Sigmoid colon (tissue), 7 donors: ENCODE data around the gene TROAP. TPM values are rescaled to one million over a fixed set of nuclear protein-coding genes. Genes with fewer than 3 reads are reported as not detected.
A peak's percentile ranks its signal among the peaks of the same experiment; 100 is the strongest.

ENCODE experiments used
- DNase-seq: peaks from one replicate; pipeline ENCODE4 v3.0.0-alpha.2; 2019
- H3K27ac ChIP-seq, 4 donors: fragments of 200-600 bp; sonication (generic); one replicate each; pipeline ENCODE4 v1.5.1; 2016 to 2019; ENCODE audit warnings: mild to moderate bottlenecking in 1 of 4
- H3K27me3 ChIP-seq, 3 donors: fragments of 200-600 bp; sonication (generic); one replicate each; pipeline ENCODE4 v1.5.1; 2019; ENCODE audit warnings: mild to moderate bottlenecking in 1 of 3
- H3K36me3 ChIP-seq, 4 donors: fragments of 200-600 bp; sonication (generic); one replicate each; pipeline ENCODE4 v1.5.1; 2016 to 2019
- H3K4me1 ChIP-seq, 4 donors: fragments of 200-600 bp; sonication (generic); one replicate each; pipeline ENCODE4 v1.5.1; 2017 to 2019
- H3K4me3 ChIP-seq, 4 donors: fragments of 200-600 bp; sonication (generic); one replicate each; pipeline ENCODE4 v1.5.1; 2017 to 2019; ENCODE audit warnings: mild to moderate bottlenecking in 2 of 4, moderate library complexity in 1 of 4
- H3K9me3 ChIP-seq, 4 donors: fragments of 200-600 bp in 3 of 4; sonication (generic) in 3 of 4; one replicate each; pipeline versions ENCODE4 v1.5.1 to v1.6.1; 2013 to 2019
- EP300 ChIP-seq, 4 donors: sonication (generic); formaldehyde crosslinking; IDR thresholded peaks; one replicate each; pipeline ENCODE4 v1.6.1; 2017; ENCODE audit warnings: antibody characterized with exemption in 4 of 4
- POLR2A ChIP-seq, 2 donors: fragments of 450-650 bp; IDR thresholded peaks; one replicate each; pipeline ENCODE4 v1.6.1; 2016; ENCODE audit warnings: antibody characterized with exemption in 2 of 2, mild to moderate bottlenecking in 2 of 2, moderate library complexity in 2 of 2
- POLR2AphosphoS5 ChIP-seq, 4 donors: sonication (generic); formaldehyde crosslinking; IDR thresholded peaks; one replicate each; pipeline ENCODE4 v1.6.1; 2017; ENCODE audit warnings: antibody characterized with exemption in 4 of 4
- WGBS, 2 donors: extraction: QIAGEN DNeasy Blood & Tissue Kit; methylation state at CpG; one replicate each; pipeline ENCODE4 v1.1.7; 2013; 5-methylcytosine and 5-hydroxymethylcytosine counted together
- intact Hi-C: fragments of 100-400 bp; cut with DNase I; formaldehyde crosslinking; loops from one replicate; pipeline ENCODE4 v1.15.1; 2023
- polyA plus RNA-seq, 3 donors: library from polyadenylated mRNA; stranded (reverse); fragments of 200-250 nt; gene quantifications; one replicate each; pipeline ENCODE4 v1.2.3, GENCODE V29; 2013
- total RNA-seq, 4 donors: library from RNA; depleted of rRNA; stranded (reverse); fragments of >200 nt; gene quantifications; one replicate each; pipeline ENCODE4 v1.1.0, GENCODE V29; 2016
- TF ChIP-seq, protein P1 (sequence below), 4 experiments: fragments of 450-650 bp in 3 of 4; fragments of 200-600 bp in 1 of 4; IDR thresholded peaks; one replicate each; pipeline ENCODE4 v1.5.1; 2016 to 2019; ENCODE audit warnings: antibody characterized with exemption in 4 of 4, mild to moderate bottlenecking in 3 of 4, moderate library complexity in 2 of 4
- donor health status: healthy with polysubstance abuse.
- donor health status: Bipolar disorder and iron deficiency.
- donor health status: healthy.

Gene TROAP
- total and polyA plus RNA-seq, 7 donors, result 0.36 to 25.7 (median 4.9) TPM; not detected in 3

DNA sequence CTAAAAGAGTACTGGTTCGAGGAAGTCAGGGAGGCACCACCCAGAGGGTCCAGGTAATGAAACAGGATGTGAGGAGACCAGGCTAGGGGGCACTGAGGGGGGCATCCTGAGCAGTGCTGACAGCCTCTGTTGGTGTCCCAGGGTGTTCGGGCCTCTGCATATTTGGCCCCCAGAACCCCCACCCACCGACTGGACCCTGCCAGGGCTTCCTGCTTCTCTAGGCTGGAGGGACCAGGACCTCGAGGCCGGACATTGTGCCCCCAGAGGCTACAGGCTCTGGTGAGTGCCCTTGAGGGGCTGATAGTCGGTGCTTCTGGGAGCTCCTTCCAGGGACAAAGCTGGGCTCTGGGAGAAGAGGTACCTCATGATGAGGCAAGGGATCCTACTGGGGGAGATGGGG lies 2.6 kb downstream of the TROAP start:
- no peaks in the 10 kb centered on the region for H3K9me3 ChIP-seq
- TF ChIP-seq POLR2A (IDR thresholded peaks at IDR 0.05), result no peak
- TF ChIP-seq POLR2AphosphoS5 (IDR thresholded peaks at IDR 0.05), result no peak
- TF ChIP-seq, protein P1, sequence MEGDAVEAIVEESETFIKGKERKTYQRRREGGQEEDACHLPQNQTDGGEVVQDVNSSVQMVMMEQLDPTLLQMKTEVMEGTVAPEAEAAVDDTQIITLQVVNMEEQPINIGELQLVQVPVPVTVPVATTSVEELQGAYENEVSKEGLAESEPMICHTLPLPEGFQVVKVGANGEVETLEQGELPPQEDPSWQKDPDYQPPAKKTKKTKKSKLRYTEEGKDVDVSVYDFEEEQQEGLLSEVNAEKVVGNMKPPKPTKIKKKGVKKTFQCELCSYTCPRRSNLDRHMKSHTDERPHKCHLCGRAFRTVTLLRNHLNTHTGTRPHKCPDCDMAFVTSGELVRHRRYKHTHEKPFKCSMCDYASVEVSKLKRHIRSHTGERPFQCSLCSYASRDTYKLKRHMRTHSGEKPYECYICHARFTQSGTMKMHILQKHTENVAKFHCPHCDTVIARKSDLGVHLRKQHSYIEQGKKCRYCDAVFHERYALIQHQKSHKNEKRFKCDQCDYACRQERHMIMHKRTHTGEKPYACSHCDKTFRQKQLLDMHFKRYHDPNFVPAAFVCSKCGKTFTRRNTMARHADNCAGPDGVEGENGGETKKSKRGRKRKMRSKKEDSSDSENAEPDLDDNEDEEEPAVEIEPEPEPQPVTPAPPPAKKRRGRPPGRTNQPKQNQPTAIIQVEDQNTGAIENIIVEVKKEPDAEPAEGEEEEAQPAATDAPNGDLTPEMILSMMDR (IDR thresholded peaks at IDR 0.05), result no peak
- TF ChIP-seq EP300 (IDR thresholded peaks at IDR 0.05), result no peak
- intact Hi-C loops, result no loop called here

DNA sequence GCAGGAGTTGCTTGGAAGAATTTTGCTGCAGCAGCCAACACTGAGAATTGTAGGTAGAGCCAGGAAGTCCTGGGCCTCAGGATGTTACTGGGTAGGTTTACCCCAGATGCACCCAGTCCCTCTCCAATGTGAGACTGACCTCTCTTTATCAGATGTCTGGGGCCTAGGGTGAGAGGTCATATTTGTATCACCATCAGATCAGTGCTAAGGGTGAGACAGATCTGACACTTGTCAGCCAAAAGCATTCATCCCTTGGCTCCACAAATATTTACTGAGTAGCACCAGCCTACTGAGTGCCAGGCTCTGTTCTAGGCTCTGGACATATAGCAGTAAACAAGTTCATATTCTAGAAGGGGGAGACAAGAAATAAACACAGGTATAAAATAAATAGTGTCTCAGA lies 4.3 kb downstream of the TROAP start:
- no peak for TF ChIP-seq POLR2A (IDR thresholded peaks at IDR 0.05)
- TF ChIP-seq, protein P1 (IDR thresholded peaks at IDR 0.05), result no peak
- no peak for TF ChIP-seq EP300 (IDR thresholded peaks at IDR 0.05)
- TF ChIP-seq POLR2AphosphoS5 (IDR thresholded peaks at IDR 0.05), result no peak
- Histone ChIP-seq H3K27ac (no peak overlapping the region), H3K4me1 (peaks cover 0 to 19% (median 16%) of the 10 kb centered on the region in 4 donors), H3K27me3 (peaks cover 0 to 22% (median 0%) of the 10 kb centered on the region in 3 donors), H3K4me3 (no peak overlapping the region), H3K36me3 (no peaks in the 10 kb centered on the region), H3K9me3 (no peaks in the 10 kb centered on the region)
- intact Hi-C loops, result no loop called here
- DNase-seq, result peak; percentile 28

More for the DNA sequence above, 2.6 kb downstream of the TROAP start:
- Histone ChIP-seq H3K27me3 (peaks cover 0 to 5% (median 0%) of the 10 kb centered on the region in 3 donors), H3K4me3 (no peak overlapping the region), H3K36me3 (no peaks in the 10 kb centered on the region), H3K27ac (no peak overlapping the region), H3K4me1 (peaks cover 0 to 17% (median 9%) of the 10 kb centered on the region in 4 donors)
- peak; percentile 46 for DNase-seq
- WGBS, 2 donors, result 94% methylated on average over 6 of the region's 6 CpGs

DNA sequence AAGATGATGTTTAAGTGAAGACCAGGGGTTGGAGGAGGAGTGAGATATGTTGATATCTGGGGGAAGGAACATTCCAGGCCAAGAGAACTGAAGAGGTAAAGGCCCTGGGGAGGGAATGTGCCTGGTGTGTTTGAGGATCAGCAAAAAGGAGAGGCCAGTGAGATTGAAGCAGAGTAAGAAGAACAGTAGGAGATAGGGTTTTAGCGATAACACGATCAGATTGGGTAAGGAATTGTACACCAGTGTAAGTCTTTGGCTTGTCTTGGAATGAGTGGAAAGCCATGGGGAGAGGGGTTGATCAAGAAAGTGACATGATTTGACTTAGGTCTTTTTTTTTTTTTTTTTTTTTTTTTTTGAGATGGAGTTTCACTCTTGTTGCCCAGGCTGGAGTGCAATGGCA lies 4.8 kb downstream of the TROAP start:
- H3K4me1 ChIP-seq, result peaks cover 0 to 20% (median 15%) of the 10 kb centered on the region in 4 donors
- TF ChIP-seq, protein P1 (IDR thresholded peaks at IDR 0.05), result no peak
- no peak for TF ChIP-seq POLR2AphosphoS5 (IDR thresholded peaks at IDR 0.05)
- no peak overlapping the region for H3K4me3 ChIP-seq
- no peaks in the 10 kb centered on the region for H3K9me3 ChIP-seq
- no peak overlapping the region for H3K27ac ChIP-seq
- DNase-seq, result no peak
- intact Hi-C loops, result no loop called here
- peaks cover 0 to 27% (median 4%) of the 10 kb centered on the region in 3 donors for H3K27me3 ChIP-seq
- H3K36me3 ChIP-seq, result no peaks in the 10 kb centered on the region
- 94 to 97% methylated on average over 2 of the region's 2 CpGs for WGBS, 2 donors

DNA sequence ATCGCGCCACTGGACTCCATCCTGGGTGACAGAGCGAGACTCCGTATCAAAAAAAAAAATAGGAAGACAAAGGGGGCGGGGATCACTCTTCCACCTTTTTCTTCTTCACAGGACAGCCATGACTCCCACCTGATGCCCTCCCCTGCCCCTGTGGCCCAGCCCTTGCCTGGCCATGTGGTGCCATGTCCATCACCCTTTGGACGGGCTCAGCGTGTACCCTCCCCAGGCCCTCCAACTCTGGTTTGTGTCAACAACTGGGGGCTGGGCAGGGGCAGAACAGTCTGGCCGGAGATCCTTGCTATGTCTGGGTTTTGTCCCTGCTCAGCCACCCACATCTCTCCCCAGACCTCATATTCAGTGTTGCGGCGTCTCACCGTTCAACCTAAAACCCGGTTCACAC lies 5.8 kb downstream of the TROAP start:
- DNase-seq, result peak; percentile 39
- 94 to 98% methylated on average over 12 of the region's 12 CpGs for WGBS, 2 donors
- intact Hi-C loops, result no loop called here
- Histone ChIP-seq H3K27me3 (peaks cover under 1 to 37% (median 13%) of the 10 kb centered on the region in 3 donors), H3K9me3 (no peaks in the 10 kb centered on the region), H3K36me3 (no peaks in the 10 kb centered on the region), H3K4me1 (peaks cover 0 to 20% (median 11%) of the 10 kb centered on the region in 4 donors), H3K4me3 (no peak overlapping the region), H3K27ac (no peak overlapping the region)
- TF ChIP-seq POLR2AphosphoS5 (IDR thresholded peaks at IDR 0.05), result no peak
- no peak for TF ChIP-seq POLR2A (IDR thresholded peaks at IDR 0.05)
- TF ChIP-seq, protein P1 (IDR thresholded peaks at IDR 0.05), result no peak
- no peak for TF ChIP-seq EP300 (IDR thresholded peaks at IDR 0.05)

DNA sequence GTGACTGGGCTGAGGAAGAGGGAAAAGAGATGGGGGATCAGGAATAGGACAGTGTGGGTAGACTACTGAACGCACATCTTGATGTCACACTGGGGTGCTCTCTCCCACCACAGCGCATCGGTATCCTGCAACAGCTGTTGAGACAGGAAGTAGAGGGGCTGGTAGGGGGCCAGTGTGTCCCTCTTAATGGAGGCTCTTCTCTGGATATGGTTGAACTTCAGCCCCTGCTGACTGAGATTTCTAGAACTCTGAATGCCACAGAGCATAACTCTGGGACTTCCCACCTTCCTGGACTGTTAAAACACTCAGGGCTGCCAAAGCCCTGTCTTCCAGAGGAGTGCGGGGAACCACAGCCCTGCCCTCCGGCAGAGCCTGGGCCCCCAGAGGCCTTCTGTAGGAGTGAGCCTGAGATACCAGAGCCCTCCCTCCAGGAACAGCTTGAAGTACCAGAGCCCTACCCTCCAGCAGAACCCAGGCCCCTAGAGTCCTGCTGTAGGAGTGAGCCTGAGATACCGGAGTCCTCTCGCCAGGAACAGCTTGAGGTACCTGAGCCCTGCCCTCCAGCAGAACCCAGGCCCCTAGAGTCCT lies 7.1 kb downstream of the TROAP start:
- DNase-seq, result peak; percentile 30
- intact Hi-C loops, result no loop called here
- H3K27ac ChIP-seq, result no peak overlapping the region
- H3K4me1 ChIP-seq, result peaks cover 0 to 19% (median 11%) of the 10 kb centered on the region in 4 donors
- no peak for TF ChIP-seq POLR2AphosphoS5 (IDR thresholded peaks at IDR 0.05)
- TF ChIP-seq POLR2A (IDR thresholded peaks at IDR 0.05), result no peak
- TF ChIP-seq, protein P1 (IDR thresholded peaks at IDR 0.05), result no peak
- TF ChIP-seq EP300 (IDR thresholded peaks at IDR 0.05), result no peak
- no peak overlapping the region for H3K4me3 ChIP-seq
- WGBS, 2 donors, result 97 to 98% methylated on average over 7 of the region's 7 CpGs
- H3K27me3 ChIP-seq, result peaks cover 13 to 50% (median 27%) of the 10 kb centered on the region in 3 donors
- H3K9me3 ChIP-seq, result no peaks in the 10 kb centered on the region
- H3K36me3 ChIP-seq, result no peaks in the 10 kb centered on the region
